Mesendoderm (in vitro differentiated cells): ENCODE data around the gene CYFIP2.
A peak's percentile ranks its signal among the peaks of the same experiment; 100 is the strongest.

Experiments
- DNase-seq: peaks from one replicate; pipeline ENCODE4 v3.0.0; 2013
- H2AK5ac ChIP-seq: 2 replicates; pipeline ENCODE4 v1.6.1; 2013; ENCODE audit warnings: low read length, inconsistent platforms
- H2BK120ac ChIP-seq: 2 replicates; pipeline ENCODE4 v1.6.1; 2013; ENCODE audit warnings: low read depth, mild to moderate bottlenecking, low read length, moderate library complexity, mixed read lengths
- H2BK15ac ChIP-seq: replicated peaks from 2 replicates; pipeline ENCODE4 v1.6.1; 2013; ENCODE audit warnings: low read depth, mild to moderate bottlenecking, moderate library complexity
- H2BK5ac ChIP-seq: 2 replicates; pipeline ENCODE4 v1.6.1; 2013; ENCODE audit warnings: low read length, inconsistent platforms
- H3K18ac ChIP-seq: 2 replicates; pipeline ENCODE4 v1.6.1; 2013; ENCODE audit warnings: mild to moderate bottlenecking, low read length, mixed read lengths
- H3K23ac ChIP-seq: one replicate; pipeline ENCODE4 v1.6.1; 2013; ENCODE audit warnings: low read length
- H3K27ac ChIP-seq: 2 replicates; pipeline ENCODE4 v1.5.1; 2013; ENCODE audit warnings: low read depth, mild to moderate bottlenecking, inconsistent platforms, low read length, moderate library complexity
- H3K27me3 ChIP-seq: 2 replicates; pipeline ENCODE4 v1.6.1; 2013; ENCODE audit warnings: low read length, control low read depth, mild to moderate bottlenecking, inconsistent platforms; ENCODE audit not compliant: insufficient read depth, poor library complexity
- H3K36me3 ChIP-seq: 2 replicates; pipeline ENCODE4 v1.6.1; 2013; ENCODE audit warnings: low read length, inconsistent platforms; ENCODE audit not compliant: control insufficient read depth, insufficient read depth
- H3K4ac ChIP-seq: one replicate; pipeline ENCODE4 v1.6.1; 2013; ENCODE audit warnings: low read depth, mild to moderate bottlenecking, low read length, moderate library complexity
- H3K4me1 ChIP-seq: 2 replicates; pipeline ENCODE4 v1.6.1; 2013; ENCODE audit warnings: low read depth, low read length, inconsistent platforms; ENCODE audit not compliant: control insufficient read depth
- H3K4me2 ChIP-seq: 2 replicates; pipeline ENCODE4 v1.6.1; 2013; ENCODE audit warnings: low read length
- H3K4me3 ChIP-seq: 2 replicates; pipeline ENCODE4 v1.5.1; 2013; ENCODE audit warnings: mild to moderate bottlenecking, low read length
- H3K56ac ChIP-seq: one replicate; pipeline ENCODE4 v1.6.1; 2013; ENCODE audit warnings: low read length
- H3K79me1 ChIP-seq: 2 replicates; pipeline ENCODE4 v1.6.1; 2013; ENCODE audit warnings: low read length, inconsistent platforms
- H3K79me2 ChIP-seq: 2 replicates; pipeline ENCODE4 v1.6.1; 2013; ENCODE audit warnings: mild to moderate bottlenecking, low read length; ENCODE audit not compliant: control insufficient read depth, insufficient read depth
- H3K9ac ChIP-seq: 2 replicates; pipeline ENCODE4 v1.6.1; 2013; ENCODE audit warnings: low read length, inconsistent platforms
- H4K5ac ChIP-seq: one replicate; pipeline ENCODE4 v1.6.1; 2013; ENCODE audit warnings: low read length
- H4K8ac ChIP-seq: one replicate; pipeline ENCODE4 v1.6.1; 2013; ENCODE audit warnings: low read depth, mild to moderate bottlenecking, control low read depth, low read length, moderate library complexity
- WGBS: extraction: QIAGEN DNeasy Blood & Tissue Kit; methylation state at CpG from one replicate; pipeline ENCODE4 v1.1.7; 2013; ENCODE audit warnings: low lambda C conversion rate, missing lambda C conversion rate; ENCODE audit not compliant: insufficient coverage; ENCODE audit errors: extremely low coverage; 5-methylcytosine and 5-hydroxymethylcytosine counted together

The CYFIP2 gene

GRCh38 chr5:157357823-157358222, 91.9 kb downstream of the CYFIP2 start:
- H3K18ac ChIP-seq: no peak overlapping the region
- H3K23ac ChIP-seq: no peak overlapping the region
- H3K27ac ChIP-seq: no peak overlapping the region
- H4K8ac ChIP-seq: no peak overlapping the region
- no peak overlapping the region for H4K5ac ChIP-seq
- no peaks in the 10 kb centered on the region for H3K79me2 ChIP-seq
- H3K4ac ChIP-seq: no peak overlapping the region
- no peak overlapping the region for H3K56ac ChIP-seq
- no peaks in the 10 kb centered on the region for H3K36me3 ChIP-seq
- no peak overlapping the region for H2BK120ac ChIP-seq
- no CpG with 5 or more reads among the region's 6 CpGs for WGBS
- no peak overlapping the region for H2BK15ac ChIP-seq
- no peak overlapping the region for H3K9ac ChIP-seq
- H3K27me3 ChIP-seq: no peaks in the 10 kb centered on the region
- no peak for DNase-seq
- H2BK5ac ChIP-seq: no peak overlapping the region
- H3K4me2 ChIP-seq: no peak overlapping the region
- H3K4me1 ChIP-seq: no peaks in the 10 kb centered on the region
- H3K4me3 ChIP-seq: no peak overlapping the region
- no peak overlapping the region for H2AK5ac ChIP-seq
- H3K79me1 ChIP-seq: no peaks in the 10 kb centered on the region

GRCh38 chr5:157358871-157359270, 92.9 kb downstream of the CYFIP2 start:
- Histone ChIP-seq H3K36me3 (no peaks in the 10 kb centered on the region), H2BK15ac (no peak overlapping the region), H2BK120ac (no peak overlapping the region), H3K56ac (no peak overlapping the region), H3K9ac (no peak overlapping the region), H3K27ac (no peak overlapping the region), H3K4me2 (no peak overlapping the region), H3K79me1 (no peaks in the 10 kb centered on the region), H3K27me3 (no peaks in the 10 kb centered on the region), H3K79me2 (no peaks in the 10 kb centered on the region), H4K8ac (no peak overlapping the region), H3K4me3 (no peak overlapping the region), H4K5ac (no peak overlapping the region), H3K23ac (no peak overlapping the region), H3K4me1 (no peaks in the 10 kb centered on the region), H3K4ac (no peak overlapping the region), H2BK5ac (no peak overlapping the region), H2AK5ac (no peak overlapping the region), H3K18ac (no peak overlapping the region)
- WGBS: no CpG with 5 or more reads among the region's 4 CpGs
- DNase-seq: no peak

DNA sequence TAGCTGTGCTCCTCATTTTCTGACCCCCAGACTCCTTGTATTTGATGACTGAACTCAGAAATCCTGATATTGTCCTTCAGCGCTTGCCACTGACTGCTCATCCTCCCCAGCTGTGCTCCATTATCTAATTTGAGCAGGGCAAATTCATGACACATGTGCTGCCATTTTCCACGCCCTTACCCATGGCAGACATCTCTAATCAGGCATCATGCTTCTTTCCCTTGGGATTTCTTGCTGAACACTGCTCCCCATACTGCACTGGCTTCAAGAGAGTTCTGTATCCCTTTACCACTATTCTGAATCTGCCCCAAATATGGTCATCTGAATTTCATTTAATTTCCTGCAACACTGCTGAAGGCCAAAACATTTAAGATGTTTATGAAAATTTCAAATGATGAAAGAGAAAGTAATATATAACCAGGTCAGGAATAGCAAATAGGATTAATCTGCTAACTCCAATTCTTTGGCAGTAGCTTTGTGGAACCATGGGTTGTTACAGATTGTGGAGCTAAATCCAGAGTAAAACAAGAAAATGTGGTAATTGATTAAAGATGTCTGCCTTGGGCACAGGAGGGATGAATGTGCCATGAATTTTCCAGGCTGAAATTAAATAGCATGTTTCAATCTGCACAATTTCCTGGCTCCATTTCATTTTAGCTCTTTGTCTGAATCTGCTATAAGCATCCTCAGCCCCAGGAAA, 93.6 kb downstream of the CYFIP2 start:
- H2BK15ac ChIP-seq: no peak overlapping the region
- H3K4me3 ChIP-seq: no peak overlapping the region
- WGBS: no CpG with 5 or more reads among the region's 2 CpGs
- DNase-seq: no peak
- H3K4ac ChIP-seq: no peak overlapping the region
- H3K9ac ChIP-seq: no peak overlapping the region
- H4K8ac ChIP-seq: no peak overlapping the region
- no peak overlapping the region for H3K4me2 ChIP-seq
- no peak overlapping the region for H2BK120ac ChIP-seq
- H3K18ac ChIP-seq: no peak overlapping the region
- no peak overlapping the region for H4K5ac ChIP-seq
- H3K27me3 ChIP-seq: no peaks in the 10 kb centered on the region
- no peaks in the 10 kb centered on the region for H3K4me1 ChIP-seq
- H3K23ac ChIP-seq: no peak overlapping the region
- H3K27ac ChIP-seq: no peak overlapping the region
- no peaks in the 10 kb centered on the region for H3K36me3 ChIP-seq
- no peak overlapping the region for H3K56ac ChIP-seq
- no peaks in the 10 kb centered on the region for H3K79me2 ChIP-seq
- H3K79me1 ChIP-seq: no peaks in the 10 kb centered on the region
- H2AK5ac ChIP-seq: no peak overlapping the region
- H2BK5ac ChIP-seq: no peak overlapping the region

DNA sequence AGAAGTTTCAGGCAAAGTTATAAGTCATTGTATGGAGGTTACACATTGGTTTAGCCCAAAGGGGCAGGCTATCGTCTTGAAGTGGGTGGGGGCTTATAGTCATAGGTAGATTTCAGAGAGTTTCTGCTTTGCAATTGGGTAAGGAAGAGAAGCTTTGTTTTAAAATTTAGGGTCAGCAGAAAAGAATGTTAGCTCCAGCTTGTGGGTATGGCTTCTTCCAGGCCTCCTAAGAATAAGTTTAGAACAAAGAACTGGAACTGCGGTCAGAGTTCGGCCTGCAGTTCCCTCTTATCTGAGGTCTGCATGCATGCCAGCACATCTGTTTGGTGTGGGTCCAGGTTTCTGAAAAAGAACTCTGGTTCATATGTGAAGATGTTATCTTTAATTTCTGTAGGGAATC, 96.1 kb downstream of the CYFIP2 start:
- peak; percentile 16 for DNase-seq
- no peak overlapping the region for H2BK120ac ChIP-seq
- H2AK5ac ChIP-seq: no peak overlapping the region
- H3K27me3 ChIP-seq: no peaks in the 10 kb centered on the region
- WGBS: no CpG with 5 or more reads among the region's 3 CpGs
- no peak overlapping the region for H2BK15ac ChIP-seq
- H3K4me1 ChIP-seq: no peaks in the 10 kb centered on the region
- no peak overlapping the region for H3K4me3 ChIP-seq
- no peak overlapping the region for H3K23ac ChIP-seq
- H3K9ac ChIP-seq: no peak overlapping the region
- no peak overlapping the region for H4K5ac ChIP-seq
- H3K27ac ChIP-seq: no peak overlapping the region
- no peak overlapping the region for H3K56ac ChIP-seq
- H3K79me2 ChIP-seq: no peaks in the 10 kb centered on the region
- no peak overlapping the region for H3K4me2 ChIP-seq
- no peaks in the 10 kb centered on the region for H3K79me1 ChIP-seq
- no peaks in the 10 kb centered on the region for H3K36me3 ChIP-seq
- no peak overlapping the region for H4K8ac ChIP-seq
- no peak overlapping the region for H3K4ac ChIP-seq
- H2BK5ac ChIP-seq: no peak overlapping the region
- H3K18ac ChIP-seq: no peak overlapping the region

- H3K4me2 ChIP-seq: no peak overlapping the region
- H3K56ac ChIP-seq: no peak overlapping the region
- H3K79me1 ChIP-seq: no peaks in the 10 kb centered on the region
- H2BK15ac ChIP-seq: no peak overlapping the region
- H3K4me1 ChIP-seq: no peaks in the 10 kb centered on the region
- H3K27ac ChIP-seq: no peak overlapping the region
- H3K9ac ChIP-seq: no peak overlapping the region
- no peaks in the 10 kb centered on the region for H3K27me3 ChIP-seq
- H3K4me3 ChIP-seq: no peak overlapping the region
- no peak overlapping the region for H2AK5ac ChIP-seq
- no peak overlapping the region for H3K18ac ChIP-seq
- H4K5ac ChIP-seq: no peak overlapping the region
- H3K4ac ChIP-seq: no peak overlapping the region
- no peak overlapping the region for H4K8ac ChIP-seq
- H2BK5ac ChIP-seq: no peak overlapping the region
- no peaks in the 10 kb centered on the region for H3K36me3 ChIP-seq
- no peak for DNase-seq
- WGBS: no CpG with 5 or more reads among the region's 4 CpGs
- H2BK120ac ChIP-seq: no peak overlapping the region
- no peak overlapping the region for H3K23ac ChIP-seq
- H3K79me2 ChIP-seq: no peaks in the 10 kb centered on the region
Observed at GRCh38 chr5:157362502-157362901, 96.6 kb downstream of the CYFIP2 start.

GRCh38 chr5:157362982-157363381, 97.1 kb downstream of the CYFIP2 start:
- WGBS: no CpG with 5 or more reads among the region's 7 CpGs
- no peak for DNase-seq

More at GRCh38 chr5:157362982-157363381, 97.1 kb downstream of the CYFIP2 start:
- Histone ChIP-seq H3K79me1 (no peaks in the 10 kb centered on the region), H2AK5ac (no peak overlapping the region), H3K4me1 (no peaks in the 10 kb centered on the region), H3K18ac (no peak overlapping the region), H3K4me3 (no peak overlapping the region), H4K8ac (no peak overlapping the region), H3K56ac (no peak overlapping the region), H2BK15ac (no peak overlapping the region), H4K5ac (no peak overlapping the region), H3K79me2 (no peaks in the 10 kb centered on the region), H3K4me2 (no peak overlapping the region), H3K9ac (no peak overlapping the region), H2BK5ac (no peak overlapping the region), H3K36me3 (no peaks in the 10 kb centered on the region), H3K27ac (no peak overlapping the region), H3K27me3 (no peaks in the 10 kb centered on the region), H2BK120ac (no peak overlapping the region), H3K4ac (no peak overlapping the region), H3K23ac (no peak overlapping the region)
